Esophagus muscularis mucosa (tissue), 3 donors: Measurements from ENCODE around the gene BPGM.

ENCODE experiments used
- CTCF ChIP-seq, 3 experiments: fragments of 200-600 bp in 2 of 3; fragments of 450-650 bp in 1 of 3; sonication (generic) in 2 of 3; IDR thresholded peaks; one replicate each; pipeline ENCODE4 v1.5.1; 2017 to 2019; ENCODE audit warnings: antibody characterized with exemption in 3 of 3, mild to moderate bottlenecking in 2 of 3, moderate library complexity in 1 of 3
- EP300 ChIP-seq: sonication (generic); formaldehyde crosslinking; IDR thresholded peaks from one replicate; pipeline ENCODE4 v1.6.1; 2017; ENCODE audit warnings: antibody characterized with exemption

GRCh38 chr7:134637934-134638719 is 8.5 kb upstream of the BPGM start:
- no peak for TF ChIP-seq CTCF (IDR thresholded peaks at IDR 0.05)
- TF ChIP-seq EP300 = no peak
